GM12878 (cell line): ENCODE results near the gene PRR15L. TPM values are rescaled to one million over a fixed set of nuclear protein-coding genes. Genes with fewer than 3 reads are reported as not detected.
A peak's percentile ranks its signal among the peaks of the same experiment; 100 is the strongest.

Experiments
- BACH1 ChIP-seq: fragments of 450-650 bp; IDR thresholded peaks from 2 replicates; pipeline ENCODE4 v1.6.1; 2017; ENCODE audit warnings: mild to moderate bottlenecking, borderline replicate concordance
- CBX3 ChIP-seq: fragments of 200-600 bp; sonication (generic); IDR thresholded peaks from 2 replicates; pipeline ENCODE4 v1.6.1; 2016; ENCODE audit warnings: low read depth, borderline replicate concordance
- CBX5 ChIP-seq: sonication (generic); IDR thresholded peaks from 2 replicates; pipeline ENCODE4 v1.6.1; 2016; ENCODE audit warnings: low read depth, moderate library complexity, mild to moderate bottlenecking, inconsistent platforms
- EP300 ChIP-seq, 2 experiments: fragments of 150-350 bp in 1 of 2; IDR thresholded peaks; 2 replicates each; pipeline ENCODE4 v1.6.1; 2011 to 2012; ENCODE audit warnings: low read depth in 2 of 2, low read length in 2 of 2, borderline replicate concordance in 1 of 2, improper control_type of control experiment in 1 of 2, inconsistent platforms in 1 of 2; ENCODE audit not compliant: control insufficient read depth in 1 of 2
- GATAD2B ChIP-seq: fragments of 450-650 bp; conservative IDR thresholded peaks from 2 replicates; pipeline ENCODE4 v1.6.1; 2017; ENCODE audit warnings: low read depth, mild to moderate bottlenecking, moderate library complexity
- HDGF ChIP-seq: fragments of 450-650 bp; IDR thresholded peaks from 2 replicates; pipeline ENCODE4 v1.6.1; 2016; ENCODE audit warnings: antibody characterized with exemption
- KDM1A ChIP-seq: fragments of 200-600 bp; sonication (generic); IDR thresholded peaks from 2 replicates; pipeline ENCODE4 v1.6.1; 2016; ENCODE audit warnings: borderline replicate concordance
- MXI1 ChIP-seq: fragments of 150-350 bp; IDR thresholded peaks from 2 replicates; pipeline ENCODE4 v1.6.1; 2011; ENCODE audit warnings: low read depth, mild to moderate bottlenecking, inconsistent platforms, low read length, improper control_type of control experiment
- NR2C2 ChIP-seq: IDR thresholded peaks from 2 replicates; pipeline ENCODE4 v1.6.1; 2011; ENCODE audit warnings: borderline replicate concordance, low read depth; ENCODE audit not compliant: control insufficient read depth, insufficient read length
- NR2F1 ChIP-seq: fragments of 450-650 bp; conservative IDR thresholded peaks from 2 replicates; pipeline ENCODE4 v1.6.1; 2017; ENCODE audit warnings: mild to moderate bottlenecking
- PAX5 ChIP-seq: IDR thresholded peaks from 2 replicates; pipeline ENCODE4 v1.6.1; 2011; ENCODE audit warnings: low read depth, low read length, borderline replicate concordance
- POU2F2 ChIP-seq: IDR thresholded peaks from 3 replicates; pipeline ENCODE4 v1.6.1; 2011; ENCODE audit warnings: low read depth, mild to moderate bottlenecking, low read length, borderline replicate concordance
- RCOR1 ChIP-seq: conservative IDR thresholded peaks from 2 replicates; pipeline ENCODE4 v1.6.1; 2012; ENCODE audit warnings: low read depth, low read length, improper control_type of control experiment
- SPI1 ChIP-seq: IDR thresholded peaks from 2 replicates; pipeline ENCODE4 v1.6.1; 2011; ENCODE audit warnings: low read depth, mild to moderate bottlenecking, low read length, moderate library complexity, borderline replicate concordance; ENCODE audit not compliant: insufficient read depth
- STAT3 ChIP-seq: IDR thresholded peaks from 2 replicates; pipeline ENCODE4 v1.6.1; 2011; ENCODE audit warnings: low read depth, low read length, improper control_type of control experiment
- TAF1 ChIP-seq: IDR thresholded peaks from 2 replicates; pipeline ENCODE4 v1.6.1; 2011; ENCODE audit warnings: mild to moderate bottlenecking, low read depth, low read length, borderline replicate concordance
- TCF7 ChIP-seq: IDR thresholded peaks from 2 replicates; pipeline ENCODE4 v1.6.1; 2014; ENCODE audit warnings: antibody characterized with exemption, borderline replicate concordance
- ZSCAN29 ChIP-seq: fragments of 450-650 bp; IDR thresholded peaks from 2 replicates; pipeline ENCODE4 v1.6.1; 2017; ENCODE audit warnings: mild to moderate bottlenecking, moderate library complexity
- polyA plus RNA-seq, 11 experiments: library from polyadenylated mRNA; depleted of rRNA in 4 of 11; unstranded in 6 of 11; stranded (reverse) in 5 of 11; fragments of >200 nt; fragmentation: Nextera tagmentation in 4 of 11; fragmentation: Illumina TruSeq in 1 of 11; extraction: Ambion mirVana in 4 of 11; extraction: Trizol in 1 of 11; gene quantifications; 1 replicate in 1 of 11; 2 replicates in 10 of 11; pipeline versions ENCODE4 v1.2.1 to v1.2.3, GENCODE V29; 2011 to 2016; ENCODE audit warnings: inconsistent platforms in 2 of 11, missing spikeins in 2 of 11, low read depth in 1 of 11
- total RNA-seq, 4 experiments: library from RNA; depleted of rRNA in 3 of 4; stranded (reverse); fragments of >200 nt in 3 of 4; fragmentation: Illumina TruSeq in 1 of 4; extraction: Trizol in 1 of 4; gene quantifications; 2 replicates each; pipeline versions ENCODE4 v1.2.1 to v1.2.3, GENCODE V29; 2013 to 2021
- TF ChIP-seq, protein P1 (sequence below): fragments of 450-650 bp; IDR thresholded peaks from 2 replicates; pipeline ENCODE4 v1.6.1; 2017; ENCODE audit warnings: mild to moderate bottlenecking, moderate library complexity
- TF ChIP-seq, protein P2 (sequence below): IDR thresholded peaks from 2 replicates; pipeline ENCODE4 v1.6.1; 2012; ENCODE audit warnings: low read length, inconsistent platforms
- TF ChIP-seq, protein P3 (sequence below): fragments of 450-650 bp; formaldehyde crosslinking; IDR thresholded peaks from 2 replicates; pipeline ENCODE4 v1.5.0; 2022; ENCODE audit warnings: mild to moderate bottlenecking, missing genetic modification characterization

Gene PRR15L
- total and polyA plus RNA-seq, 10 of the 15 experiments (the other 5 are each of a cell fraction or from before 2014, with no cell fraction given): 0.11 to 0.18 TPM; not detected in 8

DNA sequence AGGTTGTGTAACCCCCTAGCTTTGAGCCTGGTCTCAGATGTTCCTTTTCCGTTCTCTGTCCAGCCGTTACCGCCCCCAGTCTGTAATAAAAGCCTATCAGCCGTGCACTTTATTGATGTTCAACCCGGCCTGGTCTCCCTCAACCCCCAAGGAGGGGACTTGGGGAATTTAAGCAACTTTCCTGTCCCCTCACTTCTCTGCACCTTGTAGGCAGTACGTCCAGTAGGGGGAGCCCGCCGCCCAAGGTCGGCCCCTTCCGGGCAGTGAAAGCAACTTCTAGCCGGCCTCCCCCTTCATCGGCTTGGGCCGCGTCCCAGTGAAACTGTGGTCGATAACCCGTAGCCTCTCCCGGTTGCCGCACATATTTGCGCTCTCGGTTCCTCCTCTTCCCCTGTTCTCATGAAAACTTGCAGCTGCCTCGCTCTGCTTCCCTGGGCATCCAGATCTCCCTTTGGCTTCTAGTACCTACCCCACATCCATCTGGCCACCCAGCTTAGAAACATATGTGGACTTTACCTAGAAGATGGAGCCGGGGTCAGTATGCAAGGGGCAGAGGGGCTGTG, 8.4 kb downstream of the PRR15L start (continued):
- TF ChIP-seq, protein P1, sequence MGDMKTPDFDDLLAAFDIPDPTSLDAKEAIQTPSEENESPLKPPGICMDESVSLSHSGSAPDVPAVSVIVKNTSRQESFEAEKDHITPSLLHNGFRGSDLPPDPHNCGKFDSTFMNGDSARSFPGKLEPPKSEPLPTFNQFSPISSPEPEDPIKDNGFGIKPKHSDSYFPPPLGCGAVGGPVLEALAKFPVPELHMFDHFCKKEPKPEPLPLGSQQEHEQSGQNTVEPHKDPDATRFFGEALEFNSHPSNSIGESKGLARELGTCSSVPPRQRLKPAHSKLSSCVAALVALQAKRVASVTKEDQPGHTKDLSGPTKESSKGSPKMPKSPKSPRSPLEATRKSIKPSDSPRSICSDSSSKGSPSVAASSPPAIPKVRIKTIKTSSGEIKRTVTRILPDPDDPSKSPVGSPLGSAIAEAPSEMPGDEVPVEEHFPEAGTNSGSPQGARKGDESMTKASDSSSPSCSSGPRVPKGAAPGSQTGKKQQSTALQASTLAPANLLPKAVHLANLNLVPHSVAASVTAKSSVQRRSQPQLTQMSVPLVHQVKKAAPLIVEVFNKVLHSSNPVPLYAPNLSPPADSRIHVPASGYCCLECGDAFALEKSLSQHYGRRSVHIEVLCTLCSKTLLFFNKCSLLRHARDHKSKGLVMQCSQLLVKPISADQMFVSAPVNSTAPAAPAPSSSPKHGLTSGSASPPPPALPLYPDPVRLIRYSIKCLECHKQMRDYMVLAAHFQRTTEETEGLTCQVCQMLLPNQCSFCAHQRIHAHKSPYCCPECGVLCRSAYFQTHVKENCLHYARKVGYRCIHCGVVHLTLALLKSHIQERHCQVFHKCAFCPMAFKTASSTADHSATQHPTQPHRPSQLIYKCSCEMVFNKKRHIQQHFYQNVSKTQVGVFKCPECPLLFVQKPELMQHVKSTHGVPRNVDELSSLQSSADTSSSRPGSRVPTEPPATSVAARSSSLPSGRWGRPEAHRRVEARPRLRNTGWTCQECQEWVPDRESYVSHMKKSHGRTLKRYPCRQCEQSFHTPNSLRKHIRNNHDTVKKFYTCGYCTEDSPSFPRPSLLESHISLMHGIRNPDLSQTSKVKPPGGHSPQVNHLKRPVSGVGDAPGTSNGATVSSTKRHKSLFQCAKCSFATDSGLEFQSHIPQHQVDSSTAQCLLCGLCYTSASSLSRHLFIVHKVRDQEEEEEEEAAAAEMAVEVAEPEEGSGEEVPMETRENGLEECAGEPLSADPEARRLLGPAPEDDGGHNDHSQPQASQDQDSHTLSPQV: 0 out of 2 replicates have a peak, but pooled peaks have one; percentile 45
- TF ChIP-seq NR2F1 (peak; percentile 59), CBX5 (no peak), TAF1 (0 out of 2 replicates have a peak, but pooled peaks have one; percentile 14), TCF7 (no peak), SPI1 (0 out of 2 replicates have a peak, but pooled peaks have one; percentile 28), EP300 (IDR thresholded peaks at IDR 0.05; ENCODE audit: borderline replicate concordance in 1 of 2, control insufficient read depth in 1 of 2, low read depth in 2 of 2, low read length in 2 of 2) (peak in 1 of 2 experiments; percentile 45; a peak in 1 of 4 replicates), MXI1 (0 out of 2 replicates have a peak, but pooled peaks have one; percentile 17), CBX3 (no peak), GATAD2B (no peak), PAX5 (peak; percentile 55; the same call in 1 of the 2 replicates), NR2C2 (no peak), KDM1A (no peak), HDGF (no peak), STAT3 (no peak), ZSCAN29 (peak; percentile 68; the same call in 1 of the 2 replicates), RCOR1 (0 out of 2 replicates have a peak, but pooled peaks have one; percentile 26), BACH1 (no peak; the same call in 1 of the 2 replicates), POU2F2 (no peak)
- TF ChIP-seq, protein P2, sequence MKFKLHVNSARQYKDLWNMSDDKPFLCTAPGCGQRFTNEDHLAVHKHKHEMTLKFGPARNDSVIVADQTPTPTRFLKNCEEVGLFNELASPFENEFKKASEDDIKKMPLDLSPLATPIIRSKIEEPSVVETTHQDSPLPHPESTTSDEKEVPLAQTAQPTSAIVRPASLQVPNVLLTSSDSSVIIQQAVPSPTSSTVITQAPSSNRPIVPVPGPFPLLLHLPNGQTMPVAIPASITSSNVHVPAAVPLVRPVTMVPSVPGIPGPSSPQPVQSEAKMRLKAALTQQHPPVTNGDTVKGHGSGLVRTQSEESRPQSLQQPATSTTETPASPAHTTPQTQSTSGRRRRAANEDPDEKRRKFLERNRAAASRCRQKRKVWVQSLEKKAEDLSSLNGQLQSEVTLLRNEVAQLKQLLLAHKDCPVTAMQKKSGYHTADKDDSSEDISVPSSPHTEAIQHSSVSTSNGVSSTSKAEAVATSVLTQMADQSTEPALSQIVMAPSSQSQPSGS: no peak
- TF ChIP-seq, protein P3, sequence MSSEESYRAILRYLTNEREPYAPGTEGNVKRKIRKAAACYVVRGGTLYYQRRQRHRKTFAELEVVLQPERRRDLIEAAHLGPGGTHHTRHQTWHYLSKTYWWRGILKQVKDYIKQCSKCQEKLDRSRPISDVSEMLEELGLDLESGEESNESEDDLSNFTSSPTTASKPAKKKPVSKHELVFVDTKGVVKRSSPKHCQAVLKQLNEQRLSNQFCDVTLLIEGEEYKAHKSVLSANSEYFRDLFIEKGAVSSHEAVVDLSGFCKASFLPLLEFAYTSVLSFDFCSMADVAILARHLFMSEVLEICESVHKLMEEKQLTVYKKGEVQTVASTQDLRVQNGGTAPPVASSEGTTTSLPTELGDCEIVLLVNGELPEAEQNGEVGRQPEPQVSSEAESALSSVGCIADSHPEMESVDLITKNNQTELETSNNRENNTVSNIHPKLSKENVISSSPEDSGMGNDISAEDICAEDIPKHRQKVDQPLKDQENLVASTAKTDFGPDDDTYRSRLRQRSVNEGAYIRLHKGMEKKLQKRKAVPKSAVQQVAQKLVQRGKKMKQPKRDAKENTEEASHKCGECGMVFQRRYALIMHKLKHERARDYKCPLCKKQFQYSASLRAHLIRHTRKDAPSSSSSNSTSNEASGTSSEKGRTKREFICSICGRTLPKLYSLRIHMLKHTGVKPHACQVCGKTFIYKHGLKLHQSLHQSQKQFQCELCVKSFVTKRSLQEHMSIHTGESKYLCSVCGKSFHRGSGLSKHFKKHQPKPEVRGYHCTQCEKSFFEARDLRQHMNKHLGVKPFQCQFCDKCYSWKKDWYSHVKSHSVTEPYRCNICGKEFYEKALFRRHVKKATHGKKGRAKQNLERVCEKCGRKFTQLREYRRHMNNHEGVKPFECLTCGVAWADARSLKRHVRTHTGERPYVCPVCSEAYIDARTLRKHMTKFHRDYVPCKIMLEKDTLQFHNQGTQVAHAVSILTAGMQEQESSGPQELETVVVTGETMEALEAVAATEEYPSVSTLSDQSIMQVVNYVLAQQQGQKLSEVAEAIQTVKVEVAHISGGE: no peak
